Ishikawa (cell line): ENCODE results near the gene SESTD1.

Source experiments
- EP300 ChIP-seq: IDR thresholded peaks from 2 replicates; pipeline ENCODE4 v1.6.1; 2012; ENCODE audit warnings: borderline replicate concordance
- MAX ChIP-seq: IDR thresholded peaks from 2 replicates; pipeline ENCODE4 v1.6.1; 2012
- NFIC ChIP-seq: IDR thresholded peaks from 2 replicates; pipeline ENCODE4 v1.6.1; 2012
- RAD21 ChIP-seq: IDR thresholded peaks from 2 replicates; pipeline ENCODE4 v1.6.1; 2012; ENCODE audit warnings: low read depth
- REST ChIP-seq: IDR thresholded peaks from 2 replicates; pipeline ENCODE4 v1.6.1; 2012; ENCODE audit warnings: low read depth, mild to moderate bottlenecking
- TCF12 ChIP-seq: IDR thresholded peaks from 2 replicates; pipeline ENCODE4 v1.6.1; 2012; ENCODE audit warnings: low read depth
- USF1 ChIP-seq: IDR thresholded peaks from 2 replicates; pipeline ENCODE4 v1.6.1; 2012

- no peak for TF ChIP-seq EP300
- TF ChIP-seq REST, result no peak
- no peak for TF ChIP-seq TCF12
- TF ChIP-seq MAX, result no peak
- TF ChIP-seq RAD21, result no peak
- no peak for TF ChIP-seq NFIC
- no peak for TF ChIP-seq USF1
These were observed 91.7 kb downstream of the SESTD1 start for GRCh38 chr2:179172894-179173293.
